ENCODE data around the gene SLC44A4.
A peak's percentile ranks its signal among the peaks of the same experiment; 100 is the strongest.
"Not testable (repeated sequence)": the region's sequence is repeated elsewhere in the genome, so short reads cannot be mapped to it uniquely, and the experiment has no call there.

Gene SLC44A4

DNA sequence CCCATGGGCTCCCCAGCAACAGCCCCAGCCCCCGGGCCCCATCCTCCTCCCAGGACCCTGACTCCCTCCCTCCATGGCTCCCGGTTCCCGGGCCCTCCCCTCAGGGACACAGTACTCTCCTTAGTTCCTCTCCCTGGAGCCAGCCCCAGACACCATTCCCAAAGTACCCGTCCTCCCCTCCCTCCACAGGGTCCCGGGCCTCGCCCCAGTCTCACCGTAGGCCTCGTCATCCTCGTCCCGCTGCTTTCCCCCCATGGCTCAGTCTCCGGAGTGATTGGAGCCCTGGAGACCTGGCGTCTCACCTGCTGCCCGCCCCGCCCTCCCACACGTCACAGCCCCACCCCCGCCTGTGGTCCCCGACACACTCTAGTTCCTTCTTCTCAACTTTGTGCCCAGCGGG, at the start of gene SLC44A4:
TSS of gene SLC44A4 (minus strand) at position 272 of the 400 bp plus-strand sequence. CDS start at position 255, 17 bp downstream.
- no peak for DNase-seq

GRCh38 chr6:31928672-31928939, 49.8 kb upstream of the SLC44A4 start:
- no peak for DNase-seq

DNA sequence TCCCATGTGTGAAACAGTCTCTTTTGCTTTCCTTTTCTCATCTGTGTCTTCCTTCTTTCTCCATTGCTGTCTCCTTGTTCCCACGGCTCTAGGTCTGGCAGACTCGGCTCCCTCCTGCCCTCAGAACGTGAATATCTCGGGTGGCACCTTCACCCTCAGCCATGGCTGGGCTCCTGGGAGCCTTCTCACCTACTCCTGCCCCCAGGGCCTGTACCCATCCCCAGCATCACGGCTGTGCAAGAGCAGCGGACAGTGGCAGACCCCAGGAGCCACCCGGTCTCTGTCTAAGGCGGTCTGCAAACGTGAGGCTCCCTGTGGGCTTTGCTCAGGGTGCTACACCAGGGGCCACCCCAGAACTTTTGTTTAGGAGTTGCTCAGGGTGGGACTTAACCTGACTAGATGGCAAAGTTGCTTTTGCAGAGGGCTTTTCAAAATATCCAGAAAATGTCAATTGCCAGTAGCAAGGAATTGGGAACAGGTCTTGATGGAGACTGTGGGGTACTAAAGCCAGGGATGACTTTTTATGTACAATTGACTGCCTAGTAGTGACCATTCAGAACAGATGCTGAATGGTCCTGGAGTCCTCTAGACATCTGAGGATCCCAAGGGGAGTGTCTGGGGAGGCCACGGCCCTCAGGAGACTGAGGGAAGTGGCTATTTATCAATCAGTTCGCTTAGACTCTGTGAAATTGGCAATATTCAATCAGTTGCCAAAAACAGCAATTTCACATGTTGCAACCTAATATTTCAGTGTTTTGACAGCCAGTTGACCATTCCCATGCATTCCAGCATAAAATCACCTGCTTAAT, 49.3 kb upstream of the SLC44A4 start:
- no peak for DNase-seq

- DNase-seq, result no peak
Observed at GRCh38 chr6:31927242-31927862, 48.6 kb upstream of the SLC44A4 start, which contains the start of gene C2. TSS of gene C2 (plus strand) at chr6:31927717. CDS start at chr6:31927753, 36 bp downstream.

GRCh38 chr6:31922942-31923341, 44.1 kb upstream of the SLC44A4 start:
- no peak for DNase-seq

GRCh38 chr6:31920811-31921210, 42.0 kb upstream of the SLC44A4 start:
- no peak for DNase-seq

- DNase-seq, result no peak
Observed at GRCh38 chr6:31919624-31920303, 41.0 kb upstream of the SLC44A4 start.

DNA sequence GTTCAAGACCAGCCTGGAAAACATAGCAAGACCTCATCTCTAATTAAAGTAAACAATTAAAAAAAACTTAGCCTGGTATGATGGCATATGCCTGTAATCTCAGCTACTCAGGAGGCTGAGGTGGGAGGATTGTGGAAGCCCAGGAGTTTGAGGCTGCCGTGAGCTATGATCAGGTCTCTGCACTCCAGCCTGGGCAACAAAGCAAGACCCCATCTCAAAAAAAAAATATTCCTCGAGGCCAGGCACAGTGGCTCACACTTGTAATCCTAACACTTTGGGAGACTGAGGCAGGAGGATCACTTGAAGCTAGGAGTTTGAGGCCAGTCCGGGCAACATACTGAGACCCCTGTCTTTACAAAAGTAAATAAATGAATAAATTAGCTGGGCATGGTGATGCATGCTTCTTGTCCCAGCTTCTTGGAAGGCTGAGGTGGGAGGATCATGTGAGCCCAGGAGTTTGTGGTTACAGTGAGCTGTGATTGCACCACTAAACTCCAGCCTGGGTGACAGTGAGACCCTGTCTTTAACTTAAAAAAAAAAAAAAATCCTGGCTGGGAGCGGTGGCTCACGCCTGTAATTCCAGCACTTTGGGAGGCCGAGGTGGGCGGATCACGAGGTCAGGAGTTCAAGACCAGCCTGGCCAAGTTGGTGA, 39.4 kb upstream of the SLC44A4 start:
- DNase-seq, result no peak

DNA sequence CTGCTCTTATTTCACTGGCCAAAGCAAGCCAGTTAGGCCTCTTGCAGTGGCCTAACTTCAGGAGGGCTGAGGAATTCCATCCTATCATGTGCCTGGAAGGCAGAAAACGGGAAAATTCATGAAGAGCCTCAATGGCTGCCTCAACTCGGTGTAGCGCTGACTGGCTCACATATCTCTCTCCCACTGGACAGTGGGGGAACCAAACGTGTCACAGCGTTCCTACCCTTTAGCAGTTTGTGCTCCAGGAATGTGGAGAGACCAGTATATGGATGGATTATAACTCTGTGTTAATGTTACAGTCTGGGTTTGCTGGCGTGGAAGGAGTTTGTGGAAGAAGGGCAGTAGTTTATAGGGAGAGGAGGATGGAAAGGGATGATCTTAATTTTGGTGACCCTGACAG, 37.0 kb upstream of the SLC44A4 start:
- no peak for DNase-seq

GRCh38 chr6:31915351-31915750, 36.6 kb upstream of the SLC44A4 start:
- no peak for DNase-seq

DNA sequence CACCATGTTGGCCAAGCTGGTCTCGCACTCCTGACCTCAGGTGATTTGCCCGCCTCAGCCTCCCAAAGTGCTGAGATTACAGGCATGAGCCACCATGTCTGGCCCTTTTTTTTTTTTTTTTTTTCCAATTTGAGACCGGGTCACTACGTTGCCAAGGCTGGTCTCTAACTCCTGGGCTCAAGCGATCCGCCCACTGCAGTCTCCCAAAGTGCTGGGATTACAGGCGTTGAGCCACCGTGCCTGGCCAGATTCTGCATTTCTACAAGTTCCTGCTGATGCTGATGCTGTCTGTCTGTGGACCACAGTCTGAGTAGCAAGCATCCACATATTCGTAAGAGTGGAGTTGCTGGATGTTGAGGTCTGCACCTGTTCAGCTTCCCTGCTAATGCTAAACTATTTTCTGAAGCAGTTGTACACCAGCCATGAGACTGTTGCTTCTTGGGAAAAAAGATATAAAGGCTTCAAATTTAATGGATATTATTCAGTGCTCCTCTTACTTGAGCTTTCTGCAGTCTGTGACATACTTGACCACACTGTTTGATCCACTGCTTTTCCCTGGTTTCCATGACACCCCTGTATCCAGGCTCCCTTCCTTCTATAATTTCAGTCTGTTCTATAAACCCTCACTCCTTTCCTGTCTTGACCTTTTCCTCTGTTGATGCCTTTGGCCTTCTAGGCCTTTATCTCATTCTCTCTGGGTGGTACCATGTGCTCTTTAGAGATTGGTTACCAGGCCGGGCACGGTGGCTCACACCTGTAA, 33.2 kb upstream of the SLC44A4 start:
- no peak for DNase-seq

DNA sequence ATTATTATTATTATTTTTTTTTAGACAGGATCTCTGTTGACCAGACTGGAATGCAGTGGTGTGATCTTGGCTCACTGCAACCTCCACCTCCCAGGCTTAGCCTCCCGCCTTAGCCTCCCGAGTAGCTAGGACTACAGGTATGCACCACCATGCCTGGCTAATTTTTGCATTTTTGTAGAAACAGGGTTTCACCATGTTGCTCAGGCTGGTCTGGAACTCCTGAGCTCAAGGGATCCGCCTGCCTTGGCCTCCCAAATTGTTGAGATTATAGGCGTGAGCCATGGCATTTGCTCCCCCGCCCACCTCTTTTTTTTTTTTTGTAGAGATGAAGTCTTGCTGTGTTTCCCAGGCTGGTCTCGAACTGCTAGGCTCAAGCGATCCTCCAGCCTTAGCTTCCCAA, 30.5 kb upstream of the SLC44A4 start:
- not testable (repeated sequence) for DNase-seq

DNA sequence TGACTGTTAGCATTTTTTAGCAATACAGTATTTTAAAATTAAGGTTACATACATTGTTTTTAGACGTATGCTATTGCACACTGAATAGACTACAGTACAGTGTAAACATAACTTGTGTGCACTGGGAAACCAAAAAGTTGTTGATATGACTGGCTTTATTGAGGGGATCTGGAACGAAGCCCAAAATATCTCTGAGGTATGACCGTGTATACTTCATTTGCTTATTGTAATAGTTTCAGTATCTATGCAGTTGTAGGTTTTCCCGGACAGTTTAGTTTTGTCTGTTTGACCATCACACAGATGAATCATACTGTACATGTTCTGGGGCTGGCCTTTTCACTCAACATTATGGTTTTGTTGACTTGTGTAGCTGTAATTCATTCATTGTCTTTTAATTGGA, 30.0 kb upstream of the SLC44A4 start:
- no peak for DNase-seq

- DNase-seq, result not testable (repeated sequence)
Observed at GRCh38 chr6:31908255-31908654, 29.5 kb upstream of the SLC44A4 start.

GRCh38 chr6:31907158-31907813, 28.5 kb upstream of the SLC44A4 start:
- no peak for DNase-seq

- not testable (repeated sequence) for DNase-seq
Observed at GRCh38 chr6:31906727-31907126, 27.9 kb upstream of the SLC44A4 start.

DNA sequence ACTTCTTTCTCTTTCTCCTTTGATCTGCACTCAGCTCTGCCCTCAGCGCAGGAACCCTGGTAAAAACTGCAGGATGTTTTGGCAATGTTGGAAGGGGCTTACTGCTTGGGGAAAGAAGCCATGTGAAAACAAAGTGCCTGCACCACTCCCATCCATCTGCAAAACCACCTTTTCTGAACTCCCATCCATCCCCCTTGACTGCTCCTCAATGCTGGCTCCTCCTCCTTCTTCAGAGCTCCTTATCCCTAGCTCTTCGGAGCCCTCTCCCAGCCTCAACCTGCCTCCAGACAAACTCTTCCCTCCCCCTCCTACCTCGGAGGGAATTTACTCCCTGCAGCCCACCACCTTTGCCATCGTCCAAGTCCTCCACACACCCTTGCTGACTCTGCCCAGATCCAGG, 27.3 kb upstream of the SLC44A4 start:
- DNase-seq, result no peak

GRCh38 chr6:31905041-31905440, 26.2 kb upstream of the SLC44A4 start:
- DNase-seq, result no peak

DNA sequence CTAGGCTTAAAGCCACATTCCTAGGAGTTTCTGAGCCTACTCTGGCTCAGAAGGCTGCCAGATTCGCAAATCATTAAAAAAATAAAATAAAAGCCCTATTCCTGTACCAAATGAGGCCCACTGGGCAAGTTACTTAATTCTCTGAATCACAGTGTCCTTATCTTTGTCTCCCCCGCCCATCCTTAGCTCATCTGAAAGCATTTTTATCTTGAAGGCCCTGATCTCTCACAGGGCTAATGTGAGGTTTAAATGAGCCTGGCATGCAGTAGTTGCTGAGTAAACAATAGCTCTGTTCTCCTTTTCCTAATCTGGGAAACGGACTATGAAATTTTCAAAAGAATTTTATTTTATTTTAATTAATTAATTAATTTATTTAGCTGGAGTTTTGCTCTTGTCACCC, 25.2 kb upstream of the SLC44A4 start:
- no peak for DNase-seq

GRCh38 chr6:31901953-31902643, 23.3 kb upstream of the SLC44A4 start, which contains the start of gene ZBTB12:
TSS of gene ZBTB12 (minus strand) at chr6:31902086. CDS start at chr6:31901305, 781 bp downstream.
- DNase-seq, result peak; percentile 52

- no peak for DNase-seq
Observed at GRCh38 chr6:31901415-31901952, 22.7 kb upstream of the SLC44A4 start.
